ENCODE results near the gene TMEM37.

TMEM37 gene

GRCh38 chr2:119430023-119430498 lies 1.6 kb upstream of the TMEM37 start:
- DNase-seq = no peak

GRCh38 chr2:119431976-119432850 lies 559 bp downstream of the TMEM37 start:
- DNase-seq = peak in 16 of 42 donors; percentile 8 to 61 (median 26)
- intact Hi-C loops (cut with DNase I) = no loop called here

More at GRCh38 chr2:119430023-119430498, 1.6 kb upstream of the TMEM37 start:
- intact Hi-C loops (cut with DNase I) = no loop called here

- intact Hi-C loops (cut with DNase I) = no loop called here
- DNase-seq = no peak
Measured at GRCh38 chr2:119432851-119433522, 1.3 kb downstream of the TMEM37 start.

GRCh38 chr2:119433636-119434327 lies 2.1 kb downstream of the TMEM37 start:
- no peak for DNase-seq
- intact Hi-C loops (cut with DNase I) = no loop called here

GRCh38 chr2:119434664-119435063 lies 3.0 kb downstream of the TMEM37 start:
- intact Hi-C loops (cut with DNase I) = no loop called here
- DNase-seq = no peak

GRCh38 chr2:119435081-119435952 lies 3.7 kb downstream of the TMEM37 start:
- DNase-seq = no peak
- intact Hi-C loops (cut with DNase I) = no loop called here

- intact Hi-C loops (cut with DNase I) = no loop called here
- DNase-seq = no peak
Measured at GRCh38 chr2:119435953-119436297, 4.3 kb downstream of the TMEM37 start.

GRCh38 chr2:119436993-119437772 lies 5.5 kb downstream of the TMEM37 start:
- intact Hi-C loops (cut with DNase I) = no loop called here
- DNase-seq = no peak

GRCh38 chr2:119438128-119438656 lies 6.5 kb downstream of the TMEM37 start:
- intact Hi-C loops (cut with DNase I) = no loop called here
- DNase-seq = no peak

GRCh38 chr2:119438726-119439284 lies 7.2 kb downstream of the TMEM37 start:
- DNase-seq = no peak
- intact Hi-C loops (cut with DNase I) = no loop called here

GRCh38 chr2:119439574-119440500 lies 8.2 kb downstream of the TMEM37 start:
- no peak for DNase-seq
- intact Hi-C loops (cut with DNase I) = no loop called here

- DNase-seq = no peak
- intact Hi-C loops (cut with DNase I) = no loop called here
Measured at GRCh38 chr2:119440501-119440870, 8.8 kb downstream of the TMEM37 start.

GRCh38 chr2:119440873-119441272 lies 9.2 kb downstream of the TMEM37 start:
- DNase-seq = no peak
- intact Hi-C loops (cut with DNase I) = no loop called here

GRCh38 chr2:119441376-119442225 lies 9.9 kb downstream of the TMEM37 start:
- no peak for DNase-seq
- intact Hi-C loops (cut with DNase I) = no loop called here

GRCh38 chr2:119442226-119442619 lies 10.6 kb downstream of the TMEM37 start:
- intact Hi-C loops (cut with DNase I) = no loop called here
- no peak for DNase-seq

- DNase-seq = peak in 1 of 42 donors; percentile 1
- intact Hi-C loops (cut with DNase I) = no loop called here
Measured at GRCh38 chr2:119442850-119443249, 11.2 kb downstream of the TMEM37 start.

All from head of caudate nucleus (tissue), 42 donors.